K562 (cell line): ENCODE data around the gene ADM. TPM values are rescaled to one million over a fixed set of nuclear protein-coding genes. Genes with fewer than 3 reads are reported as not detected.

Experiments
- CLOCK ChIP-seq: fragments of 250-450 bp; sonication (Bioruptor Pico); IDR thresholded peaks from 2 replicates; pipeline ENCODE4 v1.4.0; 2020; ENCODE audit warnings: mild to moderate bottlenecking, moderate library complexity, borderline replicate concordance
- GTF2A2 ChIP-seq: IDR thresholded peaks from 2 replicates; pipeline ENCODE4 v1.6.1; 2016; ENCODE audit warnings: mild to moderate bottlenecking, missing genetic modification characterization, missing compliant biosample characterization
- GTF2E2 ChIP-seq: fragments of 200-800 bp; sonication (Bioruptor generic); IDR thresholded peaks from 2 replicates; pipeline ENCODE4 v1.6.1; 2016; ENCODE audit warnings: missing genetic modification characterization, missing compliant biosample characterization
- HDAC2 ChIP-seq: fragments of 450-650 bp; IDR thresholded peaks from 2 replicates; pipeline ENCODE4 v1.6.1; 2016; ENCODE audit warnings: mild to moderate bottlenecking
- HOMEZ ChIP-seq: fragments of 250-450 bp; sonication (Bioruptor Pico); IDR thresholded peaks from 2 replicates; pipeline ENCODE4 v1.4.0; 2020; ENCODE audit warnings: mild to moderate bottlenecking, moderate library complexity
- IFI16 ChIP-seq: fragments of 250-450 bp; sonication (Bioruptor Pico); IDR thresholded peaks from 2 replicates; pipeline ENCODE4 v2.1.2; 2022; ENCODE audit warnings: mild to moderate bottlenecking, inconsistent platforms
- JUND ChIP-seq, 2 experiments: IDR thresholded peaks; 2 replicates in 1 of 2; 3 replicates in 1 of 2; pipeline ENCODE4 v1.6.1; 2011; ENCODE audit warnings: borderline replicate concordance in 2 of 2, low read depth in 2 of 2, low read length in 2 of 2, improper control_type of control experiment in 1 of 2, missing biosample characterization in 1 of 2, missing genetic modification characterization in 1 of 2, missing genetic modification reagents in 1 of 2
- MECOM ChIP-seq: fragments of 250-450 bp; sonication (Bioruptor Pico); IDR thresholded peaks from 2 replicates; pipeline ENCODE4 v1.8.0; 2022; ENCODE audit warnings: inconsistent platforms
- MTA2 ChIP-seq: fragments of 450-650 bp; IDR thresholded peaks from 2 replicates; pipeline ENCODE4 v1.6.1; 2016; ENCODE audit warnings: low read depth
- NFIC ChIP-seq: fragments of 450-650 bp; IDR thresholded peaks from 2 replicates; pipeline ENCODE4 v1.6.1; 2017; ENCODE audit warnings: mild to moderate bottlenecking, inconsistent platforms
- RAD21 ChIP-seq, 2 experiments: fragments of 250-450 bp in 1 of 2; fragments of 450-650 bp in 1 of 2; sonication (Bioruptor Pico) in 1 of 2; formaldehyde crosslinking in 1 of 2; IDR thresholded peaks in 1 of 2; conservative IDR thresholded peaks in 1 of 2; 2 replicates each; pipeline versions ENCODE4 v1.4.0 to v1.8.0; 2020 to 2022; ENCODE audit warnings: mild to moderate bottlenecking in 2 of 2, moderate library complexity in 1 of 2
- TRIM24 ChIP-seq, 2 experiments: fragments of 450-650 bp; IDR thresholded peaks; 2 replicates each; pipeline ENCODE4 v1.6.1; 2016
- ZNF318 ChIP-seq, 2 experiments: fragments of 450-650 bp; IDR thresholded peaks; 2 replicates each; pipeline ENCODE4 v1.6.1; 2016; ENCODE audit warnings: mild to moderate bottlenecking in 2 of 2, borderline replicate concordance in 1 of 2, low read depth in 1 of 2, moderate library complexity in 1 of 2
- polyA plus RNA-seq, 8 experiments: library from polyadenylated mRNA; depleted of rRNA in 4 of 8; stranded (reverse) in 5 of 8; unstranded in 3 of 8; fragments of >200 nt; fragmentation: Nextera tagmentation in 2 of 8; fragmentation: Illumina TruSeq in 1 of 8; extraction: Ambion mirVana in 2 of 8; extraction: Trizol in 1 of 8; gene quantifications; 2 replicates each; pipeline versions ENCODE4 v1.2.1 to v1.2.3, GENCODE V29; 2011 to 2014; ENCODE audit warnings: inconsistent platforms in 1 of 8, missing spikeins in 1 of 8
- total RNA-seq, 7 experiments: library from RNA; depleted of rRNA in 6 of 7; stranded (reverse); fragments of >200 nt in 6 of 7; fragmentation: Illumina TruSeq in 2 of 7; extraction: Trizol in 2 of 7; gene quantifications; 2 replicates each; pipeline versions ENCODE4 v1.2.1 to v1.2.3, GENCODE V29; 2011 to 2021; ENCODE audit warnings: low replicate concordance in 1 of 7

ADM gene
- total and polyA plus RNA-seq, 9 of the 15 experiments (the other 6 are each of a cell fraction or from before 2014, with no cell fraction given): 0.23 to 0.49 (median 0.32) TPM; not detected in 6

GRCh38 chr11:10309163-10310093, 4.6 kb downstream of the ADM start (continued):
- TF ChIP-seq TRIM24 (IDR thresholded peaks at IDR 0.05) (peak in 1 of 2 experiments; percentile 55; a peak in 1 of 4 replicates), CLOCK (CRISPR knock-in tag) (no peak), GTF2A2 (tag) (no peak), RAD21 (CRISPR knock-in tag; conservative IDR thresholded peaks at IDR 0.05 in 1 of 2, IDR thresholded peaks at IDR 0.05 in 1 of 2) (no peak), NFIC (peak; percentile 17; the same call in 1 of the 2 replicates), JUND (IDR thresholded peaks at IDR 0.05; ENCODE audit: borderline replicate concordance, low read depth, low read length) (peak; percentile 95), JUND (tag; IDR thresholded peaks at IDR 0.05; ENCODE audit: borderline replicate concordance, low read depth, low read length) (peak; percentile 94; the same call in 2 of the 3 replicates), MTA2 (peak; percentile 22; the same call in 1 of the 2 replicates), ZNF318 (IDR thresholded peaks at IDR 0.05; ENCODE audit: borderline replicate concordance in 1 of 2, low read depth in 1 of 2) (no peak), MECOM (CRISPR knock-in tag) (peak; percentile 66; the same call in 1 of the 2 replicates), HOMEZ (CRISPR knock-in tag) (no peak), GTF2E2 (tag) (no peak), HDAC2 (0 out of 2 replicates have a peak, but pooled peaks have one; percentile 38), IFI16 (no peak)
